Memory B cell (primary cell): ENCODE data around the gene XCL1.
"Not testable (repeated sequence)": the region's sequence is repeated elsewhere in the genome, so short reads cannot be mapped to it uniquely, and the experiment has no call there.

ENCODE experiments used
- ATAC-seq: fragments of 150-1000 bp; cut with Tn5 transposase; 2 replicates; pipeline ENCODE4 v1.10.0; 2021; ENCODE audit warnings: low read depth, mild to moderate bottlenecking, moderate library complexity
- DNase-seq, 2 donors: peaks; one replicate each; pipeline ENCODE4 v3.0.0; 2022; ENCODE audit warnings: low spot score in 2 of 2
- H3K27ac Mint-ChIP-seq: one replicate; pipeline ENCODE4 v1.8.0; 2022; ENCODE audit warnings: mild to moderate bottlenecking, moderate library complexity, mixed read lengths
- H3K27me3 Mint-ChIP-seq: one replicate; pipeline ENCODE4 v1.8.0; 2022; ENCODE audit warnings: mixed read lengths
- H3K36me3 Mint-ChIP-seq: one replicate; pipeline ENCODE4 v1.8.0; 2022; ENCODE audit warnings: mild to moderate bottlenecking, mixed read lengths
- H3K4me1 Mint-ChIP-seq: one replicate; pipeline ENCODE4 v1.8.0; 2022; ENCODE audit warnings: mixed read lengths
- H3K4me3 Mint-ChIP-seq: one replicate; pipeline ENCODE4 v1.8.0; 2022; ENCODE audit warnings: mild to moderate bottlenecking, moderate library complexity, mixed read lengths
- H3K9me3 Mint-ChIP-seq: one replicate; pipeline ENCODE4 v1.8.0; 2022; ENCODE audit warnings: mixed read lengths

XCL1 gene

GRCh38 chr1:168580991-168581390, 4.6 kb downstream of the XCL1 start:
- ATAC-seq, H3K27ac Mint-ChIP-seq, H3K4me3 Mint-ChIP-seq, H3K36me3 Mint-ChIP-seq, DNase-seq, H3K9me3 Mint-ChIP-seq, H3K4me1 Mint-ChIP-seq: not testable (repeated sequence)
- H3K27me3 Mint-ChIP-seq, result peaks cover 13% of the 10 kb centered on the region

GRCh38 chr1:168581817-168582572, 5.6 kb downstream of the XCL1 start:
- Mint-ChIP-seq H3K27me3 (peaks cover 11% of the 10 kb centered on the region), H3K4me1 (no peaks in the 10 kb centered on the region), H3K4me3 (no peak overlapping the region), H3K9me3 (no peaks in the 10 kb centered on the region), H3K27ac (no peak overlapping the region), H3K36me3 (no peaks in the 10 kb centered on the region)
- ATAC-seq (no peak), DNase-seq (no peak)

GRCh38 chr1:168582688-168583336, 6.4 kb downstream of the XCL1 start:
- Mint-ChIP-seq H3K4me3 (no peak overlapping the region), H3K27me3 (peaks cover 11% of the 10 kb centered on the region), H3K4me1 (no peaks in the 10 kb centered on the region), H3K27ac (no peak overlapping the region), H3K36me3 (no peaks in the 10 kb centered on the region), H3K9me3 (peaks cover 2% of the 10 kb centered on the region)
- DNase-seq (no peak), ATAC-seq (no peak)

GRCh38 chr1:168583571-168583970, 7.2 kb downstream of the XCL1 start:
- Mint-ChIP-seq H3K36me3 (no peaks in the 10 kb centered on the region), H3K4me1 (no peaks in the 10 kb centered on the region), H3K27me3 (peaks cover 11% of the 10 kb centered on the region), H3K9me3 (peaks cover 2% of the 10 kb centered on the region), H3K4me3 (no peak overlapping the region), H3K27ac (no peak overlapping the region)
- DNase-seq (no peak), ATAC-seq (no peak)

- no peak for ATAC-seq
- no peak overlapping the region for H3K4me3 Mint-ChIP-seq
Observed at GRCh38 chr1:168585191-168585590, 8.8 kb downstream of the XCL1 start.

GRCh38 chr1:168585937-168586336, 9.5 kb downstream of the XCL1 start:
- H3K36me3 Mint-ChIP-seq, result no peaks in the 10 kb centered on the region
- DNase-seq (no peak), ATAC-seq (no peak)
- H3K4me3 Mint-ChIP-seq, result no peak overlapping the region
- H3K9me3 Mint-ChIP-seq, result peaks cover 2% of the 10 kb centered on the region
- no peak overlapping the region for H3K27ac Mint-ChIP-seq
- H3K27me3 Mint-ChIP-seq, result peaks cover 6% of the 10 kb centered on the region
- no peaks in the 10 kb centered on the region for H3K4me1 Mint-ChIP-seq

More at GRCh38 chr1:168585191-168585590, 8.8 kb downstream of the XCL1 start:
- Mint-ChIP-seq H3K27ac (no peak overlapping the region), H3K4me1 (no peaks in the 10 kb centered on the region), H3K27me3 (peaks cover 6% of the 10 kb centered on the region), H3K9me3 (peaks cover 2% of the 10 kb centered on the region), H3K36me3 (no peaks in the 10 kb centered on the region)
- no peak for DNase-seq

GRCh38 chr1:168589167-168589566, 12.8 kb downstream of the XCL1 start:
- DNase-seq (no peak), ATAC-seq (no peak)
- Mint-ChIP-seq H3K9me3 (peaks cover 2% of the 10 kb centered on the region), H3K27ac (no peak overlapping the region), H3K4me1 (no peaks in the 10 kb centered on the region), H3K36me3 (no peaks in the 10 kb centered on the region), H3K27me3 (no peaks in the 10 kb centered on the region), H3K4me3 (no peak overlapping the region)

GRCh38 chr1:168591066-168591465, 14.7 kb downstream of the XCL1 start:
- Mint-ChIP-seq H3K4me3 (no peak overlapping the region), H3K27ac (no peak overlapping the region), H3K4me1 (no peaks in the 10 kb centered on the region), H3K9me3 (peaks cover 2% of the 10 kb centered on the region), H3K36me3 (no peaks in the 10 kb centered on the region), H3K27me3 (no peaks in the 10 kb centered on the region)
- no peak for ATAC-seq
- DNase-seq, result no peak

GRCh38 chr1:168591641-168592250, 15.3 kb downstream of the XCL1 start:
- no peak overlapping the region for H3K4me3 Mint-ChIP-seq
- no peak overlapping the region for H3K27ac Mint-ChIP-seq
- ATAC-seq (no peak), DNase-seq (no peak)
- no peaks in the 10 kb centered on the region for H3K27me3 Mint-ChIP-seq
- no peaks in the 10 kb centered on the region for H3K4me1 Mint-ChIP-seq
- peaks cover 2% of the 10 kb centered on the region for H3K9me3 Mint-ChIP-seq
- H3K36me3 Mint-ChIP-seq, result no peaks in the 10 kb centered on the region

GRCh38 chr1:168595403-168595802, 19.0 kb downstream of the XCL1 start:
- H3K4me1 Mint-ChIP-seq, DNase-seq, ATAC-seq, H3K4me3 Mint-ChIP-seq, H3K9me3 Mint-ChIP-seq, H3K27ac Mint-ChIP-seq, H3K27me3 Mint-ChIP-seq, H3K36me3 Mint-ChIP-seq: not testable (repeated sequence)

- peaks cover 2% of the 10 kb centered on the region for H3K9me3 Mint-ChIP-seq
- no peak overlapping the region for H3K27ac Mint-ChIP-seq
- H3K4me3 Mint-ChIP-seq, result no peak overlapping the region
- DNase-seq (no peak), ATAC-seq (no peak)
- H3K36me3 Mint-ChIP-seq, result no peaks in the 10 kb centered on the region
- no peaks in the 10 kb centered on the region for H3K4me1 Mint-ChIP-seq
- H3K27me3 Mint-ChIP-seq, result peaks cover 9% of the 10 kb centered on the region
Observed at GRCh38 chr1:168598125-168598524, 21.7 kb downstream of the XCL1 start.

GRCh38 chr1:168598892-168599291, 22.5 kb downstream of the XCL1 start:
- no peak overlapping the region for H3K4me3 Mint-ChIP-seq
- DNase-seq, result no peak
- H3K9me3 Mint-ChIP-seq, result peaks cover 2% of the 10 kb centered on the region
- H3K4me1 Mint-ChIP-seq, result no peaks in the 10 kb centered on the region
- peaks cover 9% of the 10 kb centered on the region for H3K27me3 Mint-ChIP-seq
- ATAC-seq, result no peak
- H3K27ac Mint-ChIP-seq, result no peak overlapping the region
- no peaks in the 10 kb centered on the region for H3K36me3 Mint-ChIP-seq

GRCh38 chr1:168599641-168600040, 23.2 kb downstream of the XCL1 start:
- ATAC-seq, result no peak

GRCh38 chr1:168601051-168601450, 24.6 kb downstream of the XCL1 start:
- ATAC-seq, result no peak
- H3K4me3 Mint-ChIP-seq, result no peak overlapping the region
- DNase-seq, result no peak
- H3K9me3 Mint-ChIP-seq, result peaks cover 2% of the 10 kb centered on the region
- H3K36me3 Mint-ChIP-seq, result no peaks in the 10 kb centered on the region
- H3K4me1 Mint-ChIP-seq, result no peaks in the 10 kb centered on the region
- no peak overlapping the region for H3K27ac Mint-ChIP-seq
- H3K27me3 Mint-ChIP-seq, result peaks cover 12% of the 10 kb centered on the region

More at GRCh38 chr1:168599641-168600040, 23.2 kb downstream of the XCL1 start:
- Mint-ChIP-seq H3K27me3 (peaks cover 12% of the 10 kb centered on the region), H3K36me3 (no peaks in the 10 kb centered on the region), H3K4me3 (no peak overlapping the region), H3K27ac (no peak overlapping the region), H3K9me3 (peaks cover 2% of the 10 kb centered on the region), H3K4me1 (no peaks in the 10 kb centered on the region)
- no peak for DNase-seq
